Measurements from ENCODE around the gene JAK1.

DNA sequence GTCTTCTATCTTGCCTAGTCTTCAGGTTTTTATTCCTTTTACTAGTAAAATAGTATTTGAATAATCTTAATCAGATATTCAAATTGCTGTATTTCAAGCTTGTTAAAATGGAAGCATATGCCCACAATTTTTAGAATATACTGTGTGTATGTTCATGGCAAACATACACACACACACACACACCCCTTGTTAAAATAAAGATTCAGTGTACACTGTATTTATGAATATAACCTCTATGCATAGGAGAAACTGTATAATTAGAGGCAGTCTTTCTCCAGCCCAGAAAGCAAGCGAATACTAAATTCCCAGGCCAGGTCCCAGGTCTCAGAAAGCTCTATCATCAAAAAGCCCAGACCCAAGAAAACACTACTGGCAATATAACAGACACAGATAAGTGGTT is 57.8 kb downstream of the JAK1 start:
- no peak for TF ChIP-seq POLR2A (IDR thresholded peaks at IDR 0.05)
- TF ChIP-seq, protein P1, sequence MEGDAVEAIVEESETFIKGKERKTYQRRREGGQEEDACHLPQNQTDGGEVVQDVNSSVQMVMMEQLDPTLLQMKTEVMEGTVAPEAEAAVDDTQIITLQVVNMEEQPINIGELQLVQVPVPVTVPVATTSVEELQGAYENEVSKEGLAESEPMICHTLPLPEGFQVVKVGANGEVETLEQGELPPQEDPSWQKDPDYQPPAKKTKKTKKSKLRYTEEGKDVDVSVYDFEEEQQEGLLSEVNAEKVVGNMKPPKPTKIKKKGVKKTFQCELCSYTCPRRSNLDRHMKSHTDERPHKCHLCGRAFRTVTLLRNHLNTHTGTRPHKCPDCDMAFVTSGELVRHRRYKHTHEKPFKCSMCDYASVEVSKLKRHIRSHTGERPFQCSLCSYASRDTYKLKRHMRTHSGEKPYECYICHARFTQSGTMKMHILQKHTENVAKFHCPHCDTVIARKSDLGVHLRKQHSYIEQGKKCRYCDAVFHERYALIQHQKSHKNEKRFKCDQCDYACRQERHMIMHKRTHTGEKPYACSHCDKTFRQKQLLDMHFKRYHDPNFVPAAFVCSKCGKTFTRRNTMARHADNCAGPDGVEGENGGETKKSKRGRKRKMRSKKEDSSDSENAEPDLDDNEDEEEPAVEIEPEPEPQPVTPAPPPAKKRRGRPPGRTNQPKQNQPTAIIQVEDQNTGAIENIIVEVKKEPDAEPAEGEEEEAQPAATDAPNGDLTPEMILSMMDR (IDR thresholded peaks at IDR 0.05): no peak
